ENCODE measurements around the gene LARGE1.

LARGE1 gene

DNA sequence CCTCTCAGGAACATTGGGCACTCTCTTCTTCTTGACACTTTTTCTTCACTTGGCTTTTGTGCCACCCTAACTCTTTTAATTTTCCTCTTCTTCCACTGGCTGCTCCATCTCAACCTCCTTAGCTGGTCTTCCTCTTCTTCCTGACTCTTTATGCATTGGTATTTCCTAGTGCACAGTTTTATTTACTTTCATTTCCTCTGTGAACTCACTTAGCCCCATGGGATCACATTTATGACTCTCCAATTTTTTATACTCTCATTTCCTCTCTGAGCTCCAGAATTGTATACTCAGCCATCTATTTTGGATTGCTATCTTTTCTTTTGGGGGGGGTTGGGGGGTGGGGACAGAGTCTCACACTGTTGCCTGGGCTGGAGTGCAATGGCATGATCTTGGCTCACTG is 38.5 kb upstream of the LARGE1 start:
- no peak overlapping the region for H3K4ac ChIP-seq (ENCODE audit: low read length)
- H3K27me3 ChIP-seq (ENCODE audit: control insufficient read depth in 3 of 3, insufficient read depth in 3 of 3, low read depth in 1 of 3, low read length in 3 of 3): no peaks in the 10 kb centered on the region
- H3K36me3 ChIP-seq (replicated peaks in 1 of 2; ENCODE audit: control insufficient read depth in 2 of 2, insufficient read depth in 2 of 2, low read length in 2 of 2): no peaks in the 10 kb centered on the region
- no peak overlapping the region for H3K4me2 ChIP-seq (ENCODE audit: insufficient read depth, low read length, poor library complexity, severe bottlenecking)
- no peak overlapping the region for H3K23ac ChIP-seq (ENCODE audit: low read depth, low read length, poor library complexity)
- DNase-seq (ENCODE audit: low spot score): no peak
- H3K14ac ChIP-seq (ENCODE audit: low read length): no peak overlapping the region
- no peaks in the 10 kb centered on the region for H3K4me1 ChIP-seq (ENCODE audit: control insufficient read depth in 2 of 2, insufficient read depth in 1 of 2, low read depth in 1 of 2, low read length in 2 of 2)
- no peak overlapping the region for H4K91ac ChIP-seq (ENCODE audit: low read depth, low read length, poor library complexity)
- H2BK12ac ChIP-seq (ENCODE audit: low read length): no peak overlapping the region
- no peak overlapping the region for H2BK15ac ChIP-seq (ENCODE audit: low read length)
- H3K9ac ChIP-seq (ENCODE audit: low read depth, low read length, poor library complexity): no peak overlapping the region
- no peak overlapping the region for H3K4me3 ChIP-seq (ENCODE audit: low read length in 2 of 2)
- no peaks in the 10 kb centered on the region for H3K9me3 ChIP-seq (replicated peaks in 1 of 2; ENCODE audit: control insufficient read depth in 2 of 2, insufficient read depth in 1 of 2, low read depth in 1 of 2, low read length in 2 of 2)
- no peak overlapping the region for H3K18ac ChIP-seq (ENCODE audit: low read length)
- H3K27ac ChIP-seq (replicated peaks; ENCODE audit: low read length): no peak overlapping the region
- no peak overlapping the region for H2BK120ac ChIP-seq (ENCODE audit: low read depth, low read length)
- no peak overlapping the region for H2BK5ac ChIP-seq (ENCODE audit: low read length)
- no peak overlapping the region for H4K8ac ChIP-seq (ENCODE audit: low read depth, low read length)
- no peak overlapping the region for H2AFZ ChIP-seq (ENCODE audit: low read length)
- H3K79me1 ChIP-seq (ENCODE audit: low read depth, low read length): no peaks in the 10 kb centered on the region
- no peak overlapping the region for H2AK5ac ChIP-seq (ENCODE audit: low read depth, low read length)

DNA sequence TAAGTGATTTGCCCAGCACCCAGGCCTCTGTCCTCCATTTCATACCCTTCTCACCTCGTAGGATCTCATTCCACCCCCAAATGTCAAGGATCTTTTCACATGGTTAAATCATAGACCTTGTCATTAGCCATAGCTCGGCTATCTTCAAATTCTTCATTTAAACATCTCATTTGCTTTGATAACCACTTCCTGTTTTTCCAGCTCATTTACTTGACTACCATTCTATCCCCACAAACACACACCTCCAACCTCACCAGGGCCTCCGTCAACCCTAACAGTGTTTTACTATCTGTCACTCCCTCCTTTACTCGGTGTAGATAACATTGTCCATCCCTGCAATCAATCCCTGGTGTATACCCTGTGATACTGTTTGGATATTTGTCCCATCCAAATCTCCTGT is 36.8 kb upstream of the LARGE1 start:
- H3K4me1 ChIP-seq (ENCODE audit: control insufficient read depth in 2 of 2, insufficient read depth in 1 of 2, low read depth in 1 of 2, low read length in 2 of 2): no peaks in the 10 kb centered on the region
- H2AFZ ChIP-seq (ENCODE audit: low read length): no peak overlapping the region
- DNase-seq (ENCODE audit: low spot score): no peak
- H3K4ac ChIP-seq (ENCODE audit: low read length): no peak overlapping the region
- H3K79me1 ChIP-seq (ENCODE audit: low read depth, low read length): no peaks in the 10 kb centered on the region
- no peak overlapping the region for H4K8ac ChIP-seq (ENCODE audit: low read depth, low read length)
- no peak overlapping the region for H3K4me3 ChIP-seq (ENCODE audit: low read length in 2 of 2)
- no peak overlapping the region for H3K4me2 ChIP-seq (ENCODE audit: insufficient read depth, low read length, poor library complexity, severe bottlenecking)
- no peak overlapping the region for H2BK120ac ChIP-seq (ENCODE audit: low read depth, low read length)
- H3K14ac ChIP-seq (ENCODE audit: low read length): no peak overlapping the region
- no peak overlapping the region for H2BK15ac ChIP-seq (ENCODE audit: low read length)
- H3K27ac ChIP-seq (replicated peaks; ENCODE audit: low read length): no peak overlapping the region
- no peak overlapping the region for H3K9ac ChIP-seq (ENCODE audit: low read depth, low read length, poor library complexity)
- no peaks in the 10 kb centered on the region for H3K9me3 ChIP-seq (replicated peaks in 1 of 2; ENCODE audit: control insufficient read depth in 2 of 2, insufficient read depth in 1 of 2, low read depth in 1 of 2, low read length in 2 of 2)
- no peak overlapping the region for H2BK5ac ChIP-seq (ENCODE audit: low read length)
- H4K91ac ChIP-seq (ENCODE audit: low read depth, low read length, poor library complexity): no peak overlapping the region
- no peak overlapping the region for H2AK5ac ChIP-seq (ENCODE audit: low read depth, low read length)
- no peak overlapping the region for H2BK12ac ChIP-seq (ENCODE audit: low read length)
- H3K23ac ChIP-seq (ENCODE audit: low read depth, low read length, poor library complexity): no peak overlapping the region
- WGBS, 2 donors (ENCODE audit: extremely low coverage in 2 of 2, insufficient read length in 2 of 2, insufficient replicate concordance in 1 of 2): no CpG with 5 or more reads among the region's 4 CpGs
- H3K27me3 ChIP-seq (ENCODE audit: control insufficient read depth in 3 of 3, insufficient read depth in 3 of 3, low read depth in 1 of 3, low read length in 3 of 3): no peaks in the 10 kb centered on the region
- H3K36me3 ChIP-seq (replicated peaks in 1 of 2; ENCODE audit: control insufficient read depth in 2 of 2, insufficient read depth in 2 of 2, low read length in 2 of 2): no peaks in the 10 kb centered on the region
- H3K18ac ChIP-seq (ENCODE audit: low read length): no peak overlapping the region

DNA sequence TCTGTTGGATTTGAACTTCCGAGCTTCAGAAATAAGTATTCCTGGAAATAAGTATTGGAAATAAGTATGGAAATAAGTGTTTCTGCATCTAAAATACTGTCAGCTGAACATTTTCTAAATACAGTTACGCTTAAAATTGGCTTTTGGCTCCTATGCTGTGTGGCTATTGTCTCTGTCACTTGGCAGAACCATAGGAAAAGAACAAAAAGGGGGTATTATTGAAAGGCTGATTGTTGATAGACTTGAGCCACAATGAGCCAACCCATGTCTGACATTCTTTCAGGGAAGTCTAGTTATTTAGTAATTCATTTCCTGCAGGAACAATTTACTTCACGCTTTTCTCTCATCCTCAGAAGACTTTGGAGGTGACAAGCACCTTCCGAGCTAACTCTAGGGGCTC is 32.5 kb upstream of the LARGE1 start:
- WGBS, 2 donors (ENCODE audit: extremely low coverage in 2 of 2, insufficient read length in 2 of 2, insufficient replicate concordance in 1 of 2): no CpG with 5 or more reads among the region's 4 CpGs
- H3K14ac ChIP-seq (ENCODE audit: low read length): no peak overlapping the region
- H3K79me1 ChIP-seq (ENCODE audit: low read depth, low read length): no peaks in the 10 kb centered on the region
- no peak overlapping the region for H4K8ac ChIP-seq (ENCODE audit: low read depth, low read length)
- H3K23ac ChIP-seq (ENCODE audit: low read depth, low read length, poor library complexity): no peak overlapping the region
- no peak overlapping the region for H3K4ac ChIP-seq (ENCODE audit: low read length)
- H2BK12ac ChIP-seq (ENCODE audit: low read length): no peak overlapping the region
- H3K4me1 ChIP-seq (ENCODE audit: control insufficient read depth in 2 of 2, insufficient read depth in 1 of 2, low read depth in 1 of 2, low read length in 2 of 2): no peaks in the 10 kb centered on the region
- no peaks in the 10 kb centered on the region for H3K9me3 ChIP-seq (replicated peaks in 1 of 2; ENCODE audit: control insufficient read depth in 2 of 2, insufficient read depth in 1 of 2, low read depth in 1 of 2, low read length in 2 of 2)
- H3K9ac ChIP-seq (ENCODE audit: low read depth, low read length, poor library complexity): no peak overlapping the region
- H3K27me3 ChIP-seq (ENCODE audit: control insufficient read depth in 3 of 3, insufficient read depth in 3 of 3, low read depth in 1 of 3, low read length in 3 of 3): no peaks in the 10 kb centered on the region
- H4K91ac ChIP-seq (ENCODE audit: low read depth, low read length, poor library complexity): no peak overlapping the region
- no peak overlapping the region for H3K4me3 ChIP-seq (ENCODE audit: low read length in 2 of 2)
- H2BK5ac ChIP-seq (ENCODE audit: low read length): no peak overlapping the region
- no peak overlapping the region for H3K4me2 ChIP-seq (ENCODE audit: insufficient read depth, low read length, poor library complexity, severe bottlenecking)
- no peak overlapping the region for H2BK120ac ChIP-seq (ENCODE audit: low read depth, low read length)
- H3K36me3 ChIP-seq (replicated peaks in 1 of 2; ENCODE audit: control insufficient read depth in 2 of 2, insufficient read depth in 2 of 2, low read length in 2 of 2): no peaks in the 10 kb centered on the region
- H3K18ac ChIP-seq (ENCODE audit: low read length): no peak overlapping the region
- DNase-seq (ENCODE audit: low spot score): no peak
- no peak overlapping the region for H2AK5ac ChIP-seq (ENCODE audit: low read depth, low read length)
- no peak overlapping the region for H2AFZ ChIP-seq (ENCODE audit: low read length)
- no peak overlapping the region for H3K27ac ChIP-seq (replicated peaks; ENCODE audit: low read length)
- no peak overlapping the region for H2BK15ac ChIP-seq (ENCODE audit: low read length)

DNA sequence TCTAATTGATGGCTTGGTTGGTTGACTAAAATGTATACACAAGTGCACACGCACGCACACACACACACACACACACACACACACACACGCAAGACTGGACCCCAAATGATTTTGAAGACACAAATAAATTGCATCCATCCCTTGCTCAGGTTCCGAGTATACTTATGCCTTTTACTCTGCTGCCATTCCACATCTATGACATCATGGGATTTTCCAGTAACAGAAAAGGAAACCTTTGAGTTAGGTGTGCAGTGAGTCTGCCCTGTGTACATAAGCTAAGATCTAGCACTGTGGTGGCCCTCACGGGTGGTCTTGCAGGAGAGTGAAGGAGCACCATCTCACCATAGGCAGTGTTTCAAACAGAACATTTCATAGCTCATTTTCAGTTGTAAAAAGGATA is 20.5 kb upstream of the LARGE1 start:
- no peak overlapping the region for H3K4ac ChIP-seq (ENCODE audit: low read length)
- H3K4me2 ChIP-seq (ENCODE audit: insufficient read depth, low read length, poor library complexity, severe bottlenecking): no peak overlapping the region
- H2AFZ ChIP-seq (ENCODE audit: low read length): no peak overlapping the region
- no peak overlapping the region for H2BK120ac ChIP-seq (ENCODE audit: low read depth, low read length)
- H3K36me3 ChIP-seq (replicated peaks in 1 of 2; ENCODE audit: control insufficient read depth in 2 of 2, insufficient read depth in 2 of 2, low read length in 2 of 2): no peaks in the 10 kb centered on the region
- H3K9me3 ChIP-seq (replicated peaks in 1 of 2; ENCODE audit: control insufficient read depth in 2 of 2, insufficient read depth in 1 of 2, low read depth in 1 of 2, low read length in 2 of 2): peaks cover 0 to 2% of the 10 kb centered on the region in 2 donors
- no peak overlapping the region for H3K4me3 ChIP-seq (ENCODE audit: low read length in 2 of 2)
- no peak overlapping the region for H2AK5ac ChIP-seq (ENCODE audit: low read depth, low read length)
- H3K27ac ChIP-seq (replicated peaks; ENCODE audit: low read length): no peak overlapping the region
- no peaks in the 10 kb centered on the region for H3K27me3 ChIP-seq (ENCODE audit: control insufficient read depth in 3 of 3, insufficient read depth in 3 of 3, low read depth in 1 of 3, low read length in 3 of 3)
- no peak overlapping the region for H3K9ac ChIP-seq (ENCODE audit: low read depth, low read length, poor library complexity)
- no peak for DNase-seq (ENCODE audit: low spot score)
- H4K91ac ChIP-seq (ENCODE audit: low read depth, low read length, poor library complexity): no peak overlapping the region
- no peak overlapping the region for H3K18ac ChIP-seq (ENCODE audit: low read length)
- no peak overlapping the region for H3K14ac ChIP-seq (ENCODE audit: low read length)
- no peak overlapping the region for H2BK12ac ChIP-seq (ENCODE audit: low read length)
- no peak overlapping the region for H2BK5ac ChIP-seq (ENCODE audit: low read length)
- no CpG with 5 or more reads among the region's 5 CpGs for WGBS, 2 donors (ENCODE audit: extremely low coverage in 2 of 2, insufficient read length in 2 of 2, insufficient replicate concordance in 1 of 2)
- no peaks in the 10 kb centered on the region for H3K4me1 ChIP-seq (ENCODE audit: control insufficient read depth in 2 of 2, insufficient read depth in 1 of 2, low read depth in 1 of 2, low read length in 2 of 2)
- H4K8ac ChIP-seq (ENCODE audit: low read depth, low read length): no peak overlapping the region
- no peak overlapping the region for H3K23ac ChIP-seq (ENCODE audit: low read depth, low read length, poor library complexity)
- H2BK15ac ChIP-seq (ENCODE audit: low read length): no peak overlapping the region
- H3K79me1 ChIP-seq (ENCODE audit: low read depth, low read length): no peaks in the 10 kb centered on the region
